C4-2B (cell line): ENCODE measurements around the gene JAK3.
"Not testable (repeated sequence)": the region's sequence is repeated elsewhere in the genome, so short reads cannot be mapped to it uniquely, and the experiment has no call there.

Source experiments
- H3K27ac ChIP-seq: fragments of 450-650 bp; 2 replicates; pipeline ENCODE4 v1.5.1; 2017
- CTCF ChIP-seq: fragments of 450-650 bp; conservative IDR thresholded peaks from 2 replicates; pipeline ENCODE4 v1.5.1; 2017; ENCODE audit warnings: mild to moderate bottlenecking
- ZFX ChIP-seq: fragments of 450-650 bp; IDR thresholded peaks from 2 replicates; pipeline ENCODE4 v1.6.1; 2017

JAK3 gene

GRCh38 chr19:17788632-17789031 lies 59.1 kb downstream of the JAK3 start:
- TF ChIP-seq ZFX (no peak), CTCF (no peak)
- no peak overlapping the region for H3K27ac ChIP-seq

- TF ChIP-seq CTCF (no peak), ZFX (no peak)
- H3K27ac ChIP-seq: no peak overlapping the region
These were observed 60.4 kb downstream of the JAK3 start for GRCh38 chr19:17787274-17787913.

- TF ChIP-seq ZFX: no peak
- TF ChIP-seq CTCF: peak; percentile 90
- H3K27ac ChIP-seq: no peak overlapping the region
These were observed 63.4 kb downstream of the JAK3 start for GRCh38 chr19:17784201-17785008.

- H3K27ac ChIP-seq: not testable (repeated sequence)
These were observed 64.1 kb downstream of the JAK3 start for GRCh38 chr19:17783721-17784120.

- TF ChIP-seq ZFX: no peak
- no peak overlapping the region for H3K27ac ChIP-seq
These were observed 67.0 kb downstream of the JAK3 start for GRCh38 chr19:17780781-17781180.

GRCh38 chr19:17778968-17779929 lies 68.5 kb downstream of the JAK3 start:
- TF ChIP-seq ZFX (no peak), CTCF (no peak)
- no peak overlapping the region for H3K27ac ChIP-seq

- no peak overlapping the region for H3K27ac ChIP-seq
- no peak for TF ChIP-seq CTCF
- no peak for TF ChIP-seq ZFX
These were observed 69.4 kb downstream of the JAK3 start for GRCh38 chr19:17778251-17778967.

GRCh38 chr19:17777840-17778239 lies 69.9 kb downstream of the JAK3 start:
- not testable (repeated sequence) for H3K27ac ChIP-seq
